Measurements from ENCODE around the gene TSPAN9.

DNA sequence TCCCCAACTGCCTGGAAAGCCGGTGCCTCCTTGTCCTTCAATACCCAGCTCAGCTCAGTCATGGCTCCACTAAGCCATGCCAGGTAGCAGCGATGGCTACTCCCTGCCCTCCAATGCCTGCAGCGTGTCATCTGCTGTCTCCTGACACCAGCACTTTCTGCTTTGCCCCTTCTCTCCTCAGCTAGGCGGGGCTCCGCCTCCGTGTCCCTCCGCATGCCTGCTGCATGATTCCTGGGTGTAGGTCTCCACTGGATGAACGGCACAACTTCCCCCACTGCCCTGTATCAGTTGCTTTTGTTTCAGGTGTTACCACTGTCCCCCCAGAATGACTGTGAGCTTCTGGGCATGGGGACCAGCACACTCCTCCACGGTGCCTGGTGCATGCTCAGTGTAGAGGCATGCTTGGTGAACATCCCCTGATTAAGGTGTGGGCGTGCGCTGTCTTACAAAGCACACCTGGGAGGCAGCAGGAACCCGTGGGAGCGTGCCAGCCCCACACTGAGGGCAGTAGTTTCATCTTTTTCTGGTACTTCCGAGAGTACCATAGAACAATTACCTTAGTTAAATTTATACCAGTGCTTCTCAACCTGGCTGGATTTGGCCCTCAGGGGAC is 234.4 kb downstream of the TSPAN9 start:
- TF ChIP-seq POLR2A (IDR thresholded peaks at IDR 0.05) (no peak), POLR2AphosphoS5 (IDR thresholded peaks at IDR 0.05) (no peak), EP300 (IDR thresholded peaks at IDR 0.05) (no peak)
- TF ChIP-seq, protein P1, sequence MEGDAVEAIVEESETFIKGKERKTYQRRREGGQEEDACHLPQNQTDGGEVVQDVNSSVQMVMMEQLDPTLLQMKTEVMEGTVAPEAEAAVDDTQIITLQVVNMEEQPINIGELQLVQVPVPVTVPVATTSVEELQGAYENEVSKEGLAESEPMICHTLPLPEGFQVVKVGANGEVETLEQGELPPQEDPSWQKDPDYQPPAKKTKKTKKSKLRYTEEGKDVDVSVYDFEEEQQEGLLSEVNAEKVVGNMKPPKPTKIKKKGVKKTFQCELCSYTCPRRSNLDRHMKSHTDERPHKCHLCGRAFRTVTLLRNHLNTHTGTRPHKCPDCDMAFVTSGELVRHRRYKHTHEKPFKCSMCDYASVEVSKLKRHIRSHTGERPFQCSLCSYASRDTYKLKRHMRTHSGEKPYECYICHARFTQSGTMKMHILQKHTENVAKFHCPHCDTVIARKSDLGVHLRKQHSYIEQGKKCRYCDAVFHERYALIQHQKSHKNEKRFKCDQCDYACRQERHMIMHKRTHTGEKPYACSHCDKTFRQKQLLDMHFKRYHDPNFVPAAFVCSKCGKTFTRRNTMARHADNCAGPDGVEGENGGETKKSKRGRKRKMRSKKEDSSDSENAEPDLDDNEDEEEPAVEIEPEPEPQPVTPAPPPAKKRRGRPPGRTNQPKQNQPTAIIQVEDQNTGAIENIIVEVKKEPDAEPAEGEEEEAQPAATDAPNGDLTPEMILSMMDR (IDR thresholded peaks at IDR 0.05): no peak
